HG03135 (cell line): ENCODE measurements around the gene CHST11.
"Not testable (repeated sequence)": the region's sequence is repeated elsewhere in the genome, so short reads cannot be mapped to it uniquely, and the experiment has no call there.

Source experiments
- ATAC-seq: cut with Tn5 transposase; IDR thresholded peaks from one replicate; pipeline ENCODE4 v1.9.1; 2021; ENCODE audit warnings: mild to moderate bottlenecking, moderate library complexity; ENCODE audit not compliant: unreplicated experiment

The CHST11 gene

DNA sequence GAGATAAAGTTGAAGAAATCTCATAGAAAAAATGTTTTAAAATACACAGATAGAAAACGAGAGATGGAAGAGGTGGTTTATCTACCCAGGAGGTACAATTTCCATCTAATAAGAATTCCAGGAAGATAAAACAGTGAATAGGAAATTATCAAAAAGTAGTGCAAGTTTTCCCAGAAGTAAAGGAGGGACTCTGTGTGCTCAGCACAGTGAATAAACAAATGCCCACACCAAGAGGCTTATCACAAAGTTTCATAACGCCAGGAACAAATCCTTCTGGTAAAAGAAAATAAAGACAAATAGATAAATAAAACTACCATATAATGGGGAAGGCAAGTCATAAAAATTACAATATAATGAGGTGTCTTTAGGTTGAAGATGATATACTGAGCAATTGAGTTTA is 322.4 kb downstream of the CHST11 start:
- no peak for ATAC-seq

DNA sequence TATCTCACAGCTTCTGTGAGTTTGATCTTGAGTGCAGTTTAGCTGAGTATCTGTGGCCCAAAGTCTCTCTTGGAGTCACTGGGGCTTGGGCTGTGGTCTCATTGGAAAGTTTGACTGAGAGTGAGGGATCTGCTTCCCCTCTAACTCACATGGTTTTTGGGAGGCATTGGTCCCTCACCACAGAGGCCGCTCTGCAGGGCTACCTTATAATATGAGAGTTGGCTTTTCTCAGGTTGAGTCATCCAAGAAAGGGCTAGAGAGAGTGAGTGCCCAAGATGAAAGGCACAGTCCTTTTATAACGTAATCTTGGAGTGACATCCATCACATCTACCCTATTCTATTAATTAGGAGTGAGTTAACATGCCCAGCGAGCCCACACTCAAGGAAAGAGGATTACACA is 325.5 kb downstream of the CHST11 start:
- ATAC-seq, result no peak

DNA sequence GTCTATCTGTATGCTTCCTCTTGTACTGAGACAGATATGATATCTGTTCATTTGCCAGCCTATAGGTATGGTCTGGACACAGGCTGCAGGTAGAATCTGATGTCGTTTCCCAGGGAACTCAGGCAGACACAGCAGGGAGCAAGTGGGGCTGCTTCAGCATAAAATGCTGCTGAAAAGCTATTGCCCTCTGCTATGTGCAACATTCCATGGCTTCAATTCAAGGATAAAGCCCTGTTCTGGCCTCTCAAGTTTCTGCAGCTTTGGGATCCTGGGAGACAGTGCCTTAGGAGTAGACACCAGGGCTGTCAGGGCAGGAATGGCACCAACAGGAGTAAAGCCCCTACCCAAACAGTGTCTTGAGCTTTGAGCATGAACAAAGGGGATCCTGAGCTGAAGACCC is 327.8 kb downstream of the CHST11 start:
- no peak for ATAC-seq

DNA sequence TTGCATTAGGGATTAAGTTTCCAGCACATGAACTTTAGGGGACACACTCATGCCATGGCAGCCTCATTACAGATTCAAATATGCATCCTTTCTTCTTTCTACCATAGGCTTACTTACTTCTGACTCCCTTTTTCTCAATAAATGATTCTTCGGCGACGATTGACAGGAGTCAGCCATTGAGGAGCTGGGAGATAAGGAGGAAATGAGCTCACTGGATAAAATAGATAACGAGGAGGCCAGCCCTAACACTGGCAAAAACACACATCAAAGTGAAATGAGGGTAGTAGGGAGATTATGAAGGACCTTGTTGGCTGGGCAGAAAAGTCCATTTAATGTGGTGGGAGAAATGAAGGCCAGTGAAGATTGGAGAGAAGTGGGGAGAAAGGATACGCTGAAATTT is 329.1 kb downstream of the CHST11 start:
- no peak for ATAC-seq

DNA sequence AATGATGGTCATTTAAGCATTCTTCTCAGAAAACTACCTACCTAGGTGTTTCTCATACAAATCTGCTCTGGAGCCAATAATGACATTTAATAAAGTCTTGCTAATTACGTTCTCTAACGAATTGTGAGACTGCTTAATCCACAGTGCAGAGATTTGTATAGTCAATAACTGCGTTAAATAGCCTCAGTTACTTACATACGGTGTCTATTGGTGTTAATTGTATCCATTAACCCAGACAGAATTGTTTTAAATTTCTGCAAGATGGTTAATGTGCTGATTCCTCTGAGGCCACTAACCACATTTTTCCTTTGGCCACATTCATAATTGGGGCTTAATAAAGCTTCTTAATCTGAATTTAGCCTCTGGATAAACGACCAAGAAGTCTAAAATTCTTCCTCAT is 329.6 kb downstream of the CHST11 start:
- ATAC-seq, result no peak

DNA sequence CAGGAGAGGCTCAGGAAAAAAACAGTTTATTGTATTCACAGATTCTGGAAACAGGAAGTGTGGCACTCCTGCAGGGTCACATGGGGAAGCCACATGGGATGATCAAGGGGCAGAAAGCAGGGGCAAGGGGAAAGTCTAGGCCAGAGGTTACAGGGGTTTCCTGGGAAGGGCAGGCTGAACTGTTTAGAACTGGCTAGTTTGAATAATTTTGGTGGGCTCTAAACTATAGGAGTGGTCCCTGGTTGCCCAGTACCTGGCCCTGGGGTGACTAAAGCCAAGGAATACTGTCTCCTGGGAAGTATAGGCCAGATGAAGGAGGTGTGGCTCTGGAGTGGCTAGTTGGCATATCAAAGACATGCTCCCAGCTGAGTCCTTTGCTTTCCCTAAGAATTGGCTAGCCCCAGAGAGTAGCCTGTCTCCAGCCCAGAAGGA is 332.1 kb downstream of the CHST11 start:
- no peak for ATAC-seq

DNA sequence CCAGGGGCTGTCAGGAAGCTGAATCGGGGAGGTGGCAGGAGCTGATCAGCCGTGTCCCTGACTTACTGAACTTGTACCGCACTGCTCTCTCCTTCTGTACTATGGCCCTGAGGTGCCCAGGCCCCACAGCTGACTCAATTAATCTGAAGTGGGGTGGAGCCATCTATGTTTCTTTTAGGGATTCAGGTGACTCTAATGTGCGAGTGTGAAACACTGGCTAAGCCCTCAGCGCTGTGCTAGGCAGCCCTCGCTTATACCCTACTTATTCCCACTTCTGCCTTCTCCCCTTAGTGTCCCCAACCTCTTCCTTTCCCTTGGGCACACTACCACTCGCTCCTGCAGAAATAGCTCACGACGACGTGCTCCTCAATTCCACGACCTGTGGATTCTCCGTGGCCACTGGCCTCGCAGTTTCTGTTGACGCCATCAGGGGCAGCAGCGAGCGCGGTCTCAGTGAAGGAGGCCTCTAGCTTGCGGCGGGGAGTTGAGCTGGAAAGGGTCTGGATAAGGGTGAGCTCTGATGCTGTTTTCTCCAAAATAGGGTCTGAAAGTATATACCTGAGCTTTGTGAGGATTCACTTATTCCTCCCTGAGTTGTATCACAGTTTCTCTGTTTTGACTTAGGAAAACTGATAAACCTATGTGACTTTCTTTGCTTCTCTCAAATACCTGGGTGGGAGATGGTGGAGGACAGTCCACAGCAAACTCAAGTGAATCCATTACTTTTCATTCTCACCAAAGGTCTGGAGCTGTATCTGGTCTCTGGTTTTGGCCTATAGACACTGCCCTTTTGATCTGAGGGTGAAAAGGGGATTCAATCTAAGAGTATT is 333.8 kb downstream of the CHST11 start:
- ATAC-seq, result peak; percentile 66

DNA sequence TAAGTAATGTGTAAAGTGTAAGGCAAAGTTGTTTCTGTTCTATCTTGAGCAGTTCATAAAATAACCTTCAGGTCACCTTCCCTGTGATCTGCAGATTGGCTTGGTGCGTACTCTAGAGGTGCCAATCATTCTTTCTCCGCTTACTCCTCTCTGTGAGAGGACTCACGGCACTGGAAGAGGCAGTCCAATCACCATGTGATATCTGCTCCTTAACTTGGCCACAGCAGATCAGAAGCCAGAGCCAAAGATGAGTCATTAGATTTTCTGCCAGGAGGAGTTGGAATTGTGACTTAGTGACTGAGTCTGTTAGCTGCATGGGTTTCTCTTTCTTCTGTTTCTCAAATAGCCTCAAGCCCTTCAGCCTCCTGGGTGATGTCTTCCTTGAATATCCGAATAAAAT is 335.8 kb downstream of the CHST11 start:
- no peak for ATAC-seq

DNA sequence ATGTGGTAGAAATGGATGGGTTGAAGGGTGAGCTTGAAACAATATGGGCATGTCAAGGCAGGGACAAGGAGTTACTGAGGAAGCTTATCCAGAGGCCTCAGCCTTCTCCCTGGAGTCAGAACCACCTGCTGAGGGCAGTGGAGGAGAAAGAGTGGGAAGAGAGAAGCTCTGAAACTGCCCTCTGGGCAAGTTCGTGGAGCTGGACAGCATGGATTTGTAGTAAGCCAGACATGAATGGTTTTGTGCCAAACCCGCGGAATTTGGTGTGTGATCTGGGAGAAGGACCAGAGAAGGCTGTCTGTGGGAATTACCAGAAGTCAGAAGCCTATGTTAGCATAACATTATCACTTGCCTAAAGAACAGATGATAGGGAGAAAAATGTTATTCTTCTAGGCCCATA is 336.5 kb downstream of the CHST11 start:
- no peak for ATAC-seq

DNA sequence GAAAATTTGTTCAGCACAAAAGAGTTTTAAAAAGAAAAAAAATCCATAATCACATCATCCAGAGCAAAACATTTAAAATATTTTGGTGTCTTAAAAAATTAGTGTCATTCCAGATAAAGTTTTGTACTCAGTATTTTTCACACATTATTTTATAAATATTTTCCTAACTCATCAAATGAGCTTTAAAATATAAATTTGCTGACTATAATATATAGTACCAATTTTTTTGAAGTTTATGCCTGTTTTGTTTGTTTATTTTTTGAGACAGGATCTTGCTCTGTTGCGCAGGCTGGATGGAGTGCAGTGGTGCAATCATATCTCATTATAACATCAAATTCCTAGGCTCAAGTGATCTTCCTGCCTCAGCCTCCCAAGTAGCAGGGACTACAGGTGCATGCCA is 337.2 kb downstream of the CHST11 start:
- no peak for ATAC-seq

DNA sequence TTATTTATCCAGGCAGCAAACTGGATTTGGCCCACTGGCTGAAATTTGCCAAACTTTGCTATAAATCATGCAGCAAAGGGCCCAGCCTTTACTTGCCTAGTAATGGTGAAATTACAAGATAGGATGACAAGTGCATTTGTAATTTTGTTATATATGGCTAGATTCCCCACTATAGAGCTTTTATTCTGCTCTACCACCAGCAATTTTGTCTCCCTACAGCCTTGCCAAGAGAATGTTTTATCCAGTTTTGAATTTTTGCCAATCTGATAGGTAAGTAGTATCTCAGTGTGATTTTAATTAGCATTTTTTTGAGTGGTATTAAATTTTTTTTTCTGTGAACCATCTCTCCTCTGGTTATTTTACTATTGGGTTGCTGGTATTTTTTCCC is 339.7 kb downstream of the CHST11 start:
- no peak for ATAC-seq

DNA sequence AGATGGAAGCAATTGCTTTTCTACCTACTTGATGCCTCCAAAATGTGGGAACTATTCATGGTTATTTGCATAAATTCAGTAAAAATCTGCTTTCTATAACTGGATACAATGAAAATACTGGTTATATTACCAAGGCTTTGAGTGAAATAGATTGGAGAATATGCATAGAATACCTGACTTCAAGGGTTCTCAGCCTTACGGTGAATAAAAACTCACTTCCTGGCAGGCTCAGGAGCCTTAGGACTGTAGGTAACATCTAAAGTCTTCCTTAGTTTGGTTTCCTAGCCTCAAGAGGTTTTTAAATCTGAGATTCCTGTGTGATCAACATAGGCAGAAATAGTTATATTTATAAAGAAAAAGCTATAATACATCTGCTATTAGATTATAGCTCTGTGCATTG is 342.7 kb downstream of the CHST11 start:
- ATAC-seq, result no peak

DNA sequence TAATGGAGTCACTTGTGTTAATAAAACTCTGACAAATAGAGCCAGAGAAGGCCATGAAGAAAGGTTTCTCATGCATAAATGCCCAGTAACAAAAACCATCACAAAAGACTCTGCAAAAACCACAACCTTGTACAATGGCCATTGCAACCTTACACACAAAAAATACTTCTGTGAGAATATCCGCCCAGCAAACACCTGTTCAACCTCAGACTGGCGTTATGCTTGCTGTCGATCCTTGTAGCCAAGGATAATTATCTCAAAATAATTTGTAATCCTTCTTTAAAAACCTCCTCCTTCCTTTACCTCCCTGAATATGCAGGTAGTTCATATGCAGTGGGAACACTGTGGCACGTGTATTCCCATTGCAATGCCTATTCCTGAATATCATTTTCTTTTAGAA is 344.3 kb downstream of the CHST11 start:
- ATAC-seq, result no peak

DNA sequence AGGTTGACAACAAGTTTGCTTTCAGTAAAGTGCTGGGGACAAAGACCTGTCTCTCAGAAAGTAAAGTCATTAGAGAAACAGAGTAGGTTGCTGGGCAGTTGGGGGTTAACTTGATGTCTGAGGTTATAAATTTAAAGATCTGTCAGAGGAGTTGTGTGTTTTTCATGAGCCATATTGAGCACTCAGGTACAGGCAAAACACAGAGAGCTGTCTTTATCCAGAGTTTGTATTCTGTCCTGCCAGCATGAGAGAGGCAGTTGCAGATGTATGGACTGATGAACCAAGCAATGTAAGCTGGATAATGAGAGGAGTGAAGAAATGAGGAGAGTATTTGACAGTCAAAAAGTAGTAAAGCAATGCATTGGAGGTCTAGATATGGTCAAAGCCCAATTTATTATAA is 344.7 kb downstream of the CHST11 start:
- no peak for ATAC-seq

DNA sequence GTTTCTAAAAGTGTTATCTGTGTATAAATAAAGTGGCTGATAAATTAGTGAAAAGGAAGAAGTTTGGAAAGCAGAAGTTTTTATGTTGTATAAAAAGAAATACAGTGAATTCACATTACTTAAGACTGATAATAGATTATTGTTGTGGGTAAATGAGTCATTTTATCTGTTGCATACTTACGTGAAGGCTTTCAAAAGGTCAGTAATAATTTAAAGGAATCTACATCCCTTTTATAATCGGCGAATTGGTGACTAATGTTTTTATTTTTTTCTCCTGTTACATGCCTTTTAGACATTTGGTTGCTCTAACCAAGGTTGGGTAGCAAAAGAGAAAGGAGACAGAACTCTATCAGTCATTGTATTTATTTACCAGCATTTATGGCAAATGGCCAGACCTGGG is 345.5 kb downstream of the CHST11 start:
- ATAC-seq, result no peak

DNA sequence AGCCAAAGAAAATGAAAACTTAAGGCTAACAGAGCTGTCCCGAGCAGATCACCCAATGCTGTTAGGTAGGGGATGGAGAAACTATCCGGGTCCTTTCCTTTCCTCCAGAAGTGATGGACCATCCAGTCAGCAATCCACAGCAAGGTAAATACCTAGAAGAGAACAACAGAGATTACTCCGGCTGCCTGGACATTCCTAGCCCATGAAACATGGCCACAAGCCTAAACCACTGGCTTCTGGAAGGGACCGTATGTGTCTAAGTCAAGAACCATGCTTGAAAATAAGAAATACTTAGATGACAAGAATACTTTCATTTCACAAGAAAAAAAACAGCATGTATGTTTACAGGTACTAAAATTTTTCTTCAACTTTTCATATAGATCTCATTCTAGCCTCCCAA is 348.4 kb downstream of the CHST11 start:
- no peak for ATAC-seq

DNA sequence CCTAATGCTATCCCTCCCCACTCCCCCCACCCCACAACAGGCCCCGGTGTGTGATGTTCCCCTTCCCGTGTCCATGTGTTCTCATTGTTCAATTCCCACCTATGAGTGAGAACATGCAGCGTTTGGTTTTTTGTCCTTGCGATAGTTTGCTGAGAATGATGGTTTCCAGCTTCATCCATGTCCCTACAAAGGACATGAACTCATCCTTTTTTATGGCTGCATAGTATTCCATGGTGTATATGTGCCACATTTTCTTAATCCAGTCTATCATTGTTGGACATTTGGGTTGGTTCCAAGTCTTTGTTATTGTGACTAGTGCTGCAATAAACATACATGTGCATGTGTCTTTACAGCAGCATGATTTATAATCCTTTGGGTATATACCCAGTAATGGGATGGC is 349.4 kb downstream of the CHST11 start:
- not testable (repeated sequence) for ATAC-seq

DNA sequence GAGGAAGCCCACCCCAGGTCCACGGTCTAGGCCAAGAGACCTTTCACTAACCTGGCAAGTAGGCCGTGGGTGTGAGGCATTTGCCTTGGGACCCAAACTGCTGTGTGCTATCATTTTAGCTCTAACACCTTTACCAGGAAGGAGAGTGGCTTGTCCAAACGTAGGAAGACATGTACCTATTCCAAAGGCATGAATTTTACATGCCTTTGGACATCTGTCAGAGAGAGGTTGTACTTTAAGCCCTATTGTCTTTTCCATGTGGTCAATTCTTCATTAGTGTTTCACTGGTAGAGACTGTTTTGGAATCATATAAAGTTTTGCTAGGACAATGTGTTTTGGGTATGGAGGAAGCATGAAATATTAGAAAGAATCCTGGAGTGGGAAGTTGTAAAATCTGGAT is 352.5 kb downstream of the CHST11 start:
- no peak for ATAC-seq

DNA sequence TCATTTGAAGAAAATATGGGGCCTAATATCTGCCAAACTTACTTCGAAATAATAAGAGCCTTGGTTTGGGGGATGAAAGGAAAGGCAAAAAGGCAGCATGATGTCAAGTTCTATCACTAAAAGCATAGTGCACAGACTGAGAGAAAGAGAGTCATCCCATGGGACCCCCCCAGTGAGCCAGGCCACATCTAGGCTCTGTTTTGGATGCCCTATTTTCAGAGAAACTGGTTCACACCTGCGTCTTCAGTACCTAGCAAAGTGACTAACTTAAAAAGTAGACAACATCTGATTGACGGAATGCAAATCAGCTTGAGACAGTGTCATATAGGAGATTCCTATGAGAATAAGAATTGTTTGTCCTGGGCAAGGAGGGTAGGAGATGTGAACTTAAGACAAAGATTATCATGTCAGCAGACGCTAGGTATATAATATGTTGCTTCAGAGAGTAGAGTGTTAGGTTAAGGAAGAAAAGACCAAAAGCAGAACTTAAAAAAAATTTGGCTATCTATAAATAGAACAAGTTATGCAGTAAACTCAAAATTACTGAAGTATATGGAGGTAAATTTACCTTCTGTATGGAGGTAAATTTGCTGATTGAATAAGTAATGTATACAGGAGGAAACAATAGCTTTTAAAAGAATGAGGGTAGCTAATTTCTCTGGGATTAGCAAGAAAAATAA is 353.1 kb downstream of the CHST11 start:
- no peak for ATAC-seq
